ENCODE data around the gene HIBADH.

HIBADH gene

GRCh38 chr7:27700501-27700900 is 37.8 kb upstream of the HIBADH start:
- TF ChIP-seq CTCF (conservative IDR thresholded peaks at IDR 0.05): no peak
- no peak overlapping the region for H3K27ac ChIP-seq

GRCh38 chr7:27699751-27700150 is 37.1 kb upstream of the HIBADH start:
- TF ChIP-seq CTCF (conservative IDR thresholded peaks at IDR 0.05): no peak
- H3K27ac ChIP-seq: no peak overlapping the region

- TF ChIP-seq CTCF (conservative IDR thresholded peaks at IDR 0.05): no peak
- H3K27ac ChIP-seq: no peak overlapping the region
Measured at GRCh38 chr7:27697861-27698430, 35.3 kb upstream of the HIBADH start.

- H3K27ac ChIP-seq: no peak overlapping the region
- no peak for TF ChIP-seq CTCF (conservative IDR thresholded peaks at IDR 0.05)
Measured at GRCh38 chr7:27695096-27695495, 32.4 kb upstream of the HIBADH start.

GRCh38 chr7:27693794-27694193 is 31.1 kb upstream of the HIBADH start:
- TF ChIP-seq CTCF (conservative IDR thresholded peaks at IDR 0.05): no peak
- H3K27ac ChIP-seq: no peak overlapping the region

- H3K27ac ChIP-seq: no peak overlapping the region
- TF ChIP-seq CTCF (conservative IDR thresholded peaks at IDR 0.05): no peak
Measured at GRCh38 chr7:27690649-27691048, 28.0 kb upstream of the HIBADH start.

- H3K27ac ChIP-seq: no peak overlapping the region
- TF ChIP-seq CTCF (conservative IDR thresholded peaks at IDR 0.05): peak; percentile 59
Measured at GRCh38 chr7:27689591-27690164, 27.0 kb upstream of the HIBADH start.
